ENCODE results near the gene KATNB1.
"Not testable (repeated sequence)": the region's sequence is repeated elsewhere in the genome, so short reads cannot be mapped to it uniquely, and the experiment has no call there.

KATNB1 gene

DNA sequence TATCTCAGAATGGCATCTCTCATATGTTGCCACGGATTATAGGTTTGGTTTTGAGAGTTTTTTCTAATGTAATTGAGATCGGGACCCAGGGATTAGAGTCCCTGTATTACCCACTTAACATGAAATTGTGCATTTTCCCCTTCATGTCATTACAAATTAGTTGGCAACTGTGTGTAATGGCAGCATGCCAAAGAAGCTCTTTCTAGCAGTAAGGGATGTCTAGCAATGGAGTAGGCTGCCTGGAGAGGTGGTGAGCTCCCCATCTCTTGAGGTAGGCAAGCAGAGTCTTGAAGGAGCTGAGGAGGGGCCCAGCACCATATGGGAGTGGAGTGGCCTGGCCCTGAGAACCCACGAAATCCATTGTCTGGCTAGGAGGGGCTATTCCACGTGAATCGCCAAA is 10.0 kb upstream of the KATNB1 start:
- Histone ChIP-seq H3K36me3 (ENCODE audit: control insufficient read depth in 2 of 2, insufficient read depth in 2 of 2, low read length in 2 of 2) (no peaks in the 10 kb centered on the region), H3K27me3 (ENCODE audit: control insufficient read depth in 2 of 2, insufficient read depth in 2 of 2, low read length in 2 of 2) (no peaks in the 10 kb centered on the region), H3K9me3 (ENCODE audit: control insufficient read depth in 2 of 2, low read length in 2 of 2) (no peaks in the 10 kb centered on the region), H3K4me1 (ENCODE audit: control insufficient read depth in 2 of 2, insufficient read depth in 2 of 2, low read length in 2 of 2) (no peaks in the 10 kb centered on the region), H3K9ac (ENCODE audit: low read depth in 1 of 2, low read length in 2 of 2) (no peak overlapping the region), H3K27ac (ENCODE audit: low read depth in 2 of 2, low read length in 2 of 2) (no peak overlapping the region), H3K4me3 (ENCODE audit: low read length in 2 of 2) (no peak overlapping the region)

- no peak overlapping the region for H3K4me3 ChIP-seq (ENCODE audit: low read length in 2 of 2)
- no peaks in the 10 kb centered on the region for H3K4me1 ChIP-seq (ENCODE audit: control insufficient read depth in 2 of 2, insufficient read depth in 2 of 2, low read length in 2 of 2)
- no peak overlapping the region for H3K27ac ChIP-seq (ENCODE audit: low read depth in 2 of 2, low read length in 2 of 2)
- H3K9me3 ChIP-seq (ENCODE audit: control insufficient read depth in 2 of 2, low read length in 2 of 2) = no peaks in the 10 kb centered on the region
- no peaks in the 10 kb centered on the region for H3K27me3 ChIP-seq (ENCODE audit: control insufficient read depth in 2 of 2, insufficient read depth in 2 of 2, low read length in 2 of 2)
- H3K9ac ChIP-seq (ENCODE audit: low read depth in 1 of 2, low read length in 2 of 2) = no peak overlapping the region
- no peaks in the 10 kb centered on the region for H3K36me3 ChIP-seq (ENCODE audit: control insufficient read depth in 2 of 2, insufficient read depth in 2 of 2, low read length in 2 of 2)
Measured at GRCh38 chr16:57725976-57726375, 9.6 kb upstream of the KATNB1 start.

DNA sequence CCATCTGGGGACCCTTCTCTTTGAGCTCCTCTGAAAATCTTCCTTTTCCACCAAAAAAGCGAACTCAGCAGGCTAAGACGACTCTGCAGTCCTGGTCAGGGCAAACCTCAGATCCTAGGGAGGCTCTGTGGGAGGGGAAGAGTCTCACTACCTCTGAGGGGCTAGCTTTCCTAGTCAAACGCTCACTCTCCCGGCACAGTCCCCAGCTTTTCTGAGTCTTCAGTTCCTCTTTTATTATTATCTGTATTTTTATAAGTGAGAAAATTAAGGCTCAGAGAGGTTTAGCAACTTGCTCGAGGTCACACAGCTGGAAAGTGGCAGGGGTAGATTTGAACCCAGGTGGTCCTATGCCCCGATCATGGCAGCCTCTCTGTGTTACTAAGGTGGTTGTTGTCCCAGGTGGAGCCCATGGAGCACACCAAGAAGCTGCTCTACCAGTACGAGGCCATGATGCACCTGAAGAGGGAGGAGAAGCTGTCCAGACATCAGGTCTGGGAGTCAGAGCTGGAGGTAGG is 9.1 kb upstream of the KATNB1 start:
- no peak overlapping the region for H3K27ac ChIP-seq (ENCODE audit: low read depth in 2 of 2, low read length in 2 of 2)
- H3K4me3 ChIP-seq (ENCODE audit: low read length in 2 of 2) = no peak overlapping the region
- no peaks in the 10 kb centered on the region for H3K27me3 ChIP-seq (ENCODE audit: control insufficient read depth in 2 of 2, insufficient read depth in 2 of 2, low read length in 2 of 2)
- H3K9ac ChIP-seq (ENCODE audit: low read depth in 1 of 2, low read length in 2 of 2) = no peak overlapping the region
- H3K9me3 ChIP-seq (ENCODE audit: control insufficient read depth in 2 of 2, low read length in 2 of 2) = no peaks in the 10 kb centered on the region
- H3K36me3 ChIP-seq (ENCODE audit: control insufficient read depth in 2 of 2, insufficient read depth in 2 of 2, low read length in 2 of 2) = no peaks in the 10 kb centered on the region
- no peaks in the 10 kb centered on the region for H3K4me1 ChIP-seq (ENCODE audit: control insufficient read depth in 2 of 2, insufficient read depth in 2 of 2, low read length in 2 of 2)

- Histone ChIP-seq H3K36me3 (ENCODE audit: control insufficient read depth in 2 of 2, insufficient read depth in 2 of 2, low read length in 2 of 2) (no peaks in the 10 kb centered on the region), H3K4me3 (ENCODE audit: low read length in 2 of 2) (no peak overlapping the region), H3K27ac (ENCODE audit: low read depth in 2 of 2, low read length in 2 of 2) (no peak overlapping the region), H3K9ac (ENCODE audit: low read depth in 1 of 2, low read length in 2 of 2) (no peak overlapping the region), H3K4me1 (ENCODE audit: control insufficient read depth in 2 of 2, insufficient read depth in 2 of 2, low read length in 2 of 2) (no peaks in the 10 kb centered on the region), H3K27me3 (ENCODE audit: control insufficient read depth in 2 of 2, insufficient read depth in 2 of 2, low read length in 2 of 2) (no peaks in the 10 kb centered on the region), H3K9me3 (ENCODE audit: control insufficient read depth in 2 of 2, low read length in 2 of 2) (no peaks in the 10 kb centered on the region)
Measured at GRCh38 chr16:57727610-57728009, 8.0 kb upstream of the KATNB1 start.

GRCh38 chr16:57728336-57729181 is 7.0 kb upstream of the KATNB1 start:
- H3K4me3 ChIP-seq (ENCODE audit: low read length in 2 of 2) = no peak overlapping the region
- H3K27me3 ChIP-seq (ENCODE audit: control insufficient read depth in 2 of 2, insufficient read depth in 2 of 2, low read length in 2 of 2) = no peaks in the 10 kb centered on the region
- no peaks in the 10 kb centered on the region for H3K36me3 ChIP-seq (ENCODE audit: control insufficient read depth in 2 of 2, insufficient read depth in 2 of 2, low read length in 2 of 2)
- no peak overlapping the region for H3K27ac ChIP-seq (ENCODE audit: low read depth in 2 of 2, low read length in 2 of 2)
- no peaks in the 10 kb centered on the region for H3K4me1 ChIP-seq (ENCODE audit: control insufficient read depth in 2 of 2, insufficient read depth in 2 of 2, low read length in 2 of 2)
- H3K9me3 ChIP-seq (ENCODE audit: control insufficient read depth in 2 of 2, low read length in 2 of 2) = no peaks in the 10 kb centered on the region
- H3K9ac ChIP-seq (ENCODE audit: low read depth in 1 of 2, low read length in 2 of 2) = no peak overlapping the region

GRCh38 chr16:57729182-57729484 is 6.4 kb upstream of the KATNB1 start:
- no peak overlapping the region for H3K9ac ChIP-seq (ENCODE audit: low read depth in 1 of 2, low read length in 2 of 2)
- H3K27ac ChIP-seq (ENCODE audit: low read depth in 2 of 2, low read length in 2 of 2) = no peak overlapping the region
- no peaks in the 10 kb centered on the region for H3K36me3 ChIP-seq (ENCODE audit: control insufficient read depth in 2 of 2, insufficient read depth in 2 of 2, low read length in 2 of 2)
- no peak overlapping the region for H3K4me3 ChIP-seq (ENCODE audit: low read length in 2 of 2)
- H3K9me3 ChIP-seq (ENCODE audit: control insufficient read depth in 2 of 2, low read length in 2 of 2) = no peaks in the 10 kb centered on the region
- peaks cover 0 to under 1% of the 10 kb centered on the region in 2 donors for H3K4me1 ChIP-seq (ENCODE audit: control insufficient read depth in 2 of 2, insufficient read depth in 2 of 2, low read length in 2 of 2)
- H3K27me3 ChIP-seq (ENCODE audit: control insufficient read depth in 2 of 2, insufficient read depth in 2 of 2, low read length in 2 of 2) = no peaks in the 10 kb centered on the region

- H3K4me1 ChIP-seq (ENCODE audit: control insufficient read depth in 2 of 2, insufficient read depth in 2 of 2, low read length in 2 of 2); H3K9me3 ChIP-seq (ENCODE audit: control insufficient read depth in 2 of 2, low read length in 2 of 2); H3K27ac ChIP-seq (ENCODE audit: low read depth in 2 of 2, low read length in 2 of 2); H3K9ac ChIP-seq (ENCODE audit: low read depth in 1 of 2, low read length in 2 of 2); H3K36me3 ChIP-seq (ENCODE audit: control insufficient read depth in 2 of 2, insufficient read depth in 2 of 2, low read length in 2 of 2); H3K27me3 ChIP-seq (ENCODE audit: control insufficient read depth in 2 of 2, insufficient read depth in 2 of 2, low read length in 2 of 2); H3K4me3 ChIP-seq (ENCODE audit: low read length in 2 of 2): not testable (repeated sequence)
Measured at GRCh38 chr16:57729852-57730251, 5.7 kb upstream of the KATNB1 start.

DNA sequence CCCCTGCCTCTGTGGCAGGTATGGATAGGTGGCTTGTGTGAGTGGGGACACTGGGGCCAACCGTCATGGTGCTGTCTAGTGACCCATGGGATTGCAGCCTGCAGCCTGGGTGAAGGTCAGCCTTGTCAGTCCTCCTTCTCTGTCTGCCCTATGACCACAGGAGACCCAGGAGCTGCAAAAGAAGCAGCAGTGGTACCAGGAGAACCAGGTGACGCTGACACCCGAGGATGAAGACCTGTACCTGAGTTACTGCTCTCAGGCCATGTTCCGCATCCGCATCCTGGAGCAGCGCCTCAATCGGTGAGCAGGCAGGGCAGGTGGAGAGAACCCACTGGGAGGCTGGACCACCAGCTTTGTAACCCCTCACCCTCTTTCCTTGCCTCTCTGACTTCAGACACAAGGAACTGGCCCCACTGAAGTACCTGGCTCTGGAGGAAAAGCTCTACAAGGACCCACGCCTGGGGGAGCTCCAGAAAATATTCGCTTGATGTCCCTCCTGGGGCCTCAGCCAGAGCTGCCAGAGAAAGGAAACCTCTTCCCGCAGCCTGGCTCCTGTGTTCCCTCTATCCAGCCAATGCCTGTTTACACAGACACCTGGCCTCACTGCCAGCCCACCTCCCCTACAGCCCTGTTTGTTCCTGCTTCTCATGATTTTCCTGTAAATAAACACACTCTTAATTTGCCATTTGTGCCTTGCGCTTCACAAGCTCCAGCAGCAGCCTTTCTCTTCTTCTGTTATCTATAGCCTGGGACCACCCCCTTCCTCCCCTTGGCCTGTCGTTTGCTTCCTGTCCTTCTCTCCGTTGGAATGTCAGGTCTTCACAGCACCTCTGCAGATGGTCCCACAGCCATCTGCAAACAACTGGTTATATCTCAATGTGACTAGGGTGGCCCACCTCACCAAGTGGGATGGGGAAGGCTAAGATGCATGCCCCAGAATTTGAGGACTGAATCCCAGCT is 4.5 kb upstream of the KATNB1 start:
- no peaks in the 10 kb centered on the region for H3K27me3 ChIP-seq (ENCODE audit: control insufficient read depth in 2 of 2, insufficient read depth in 2 of 2, low read length in 2 of 2)
- H3K36me3 ChIP-seq (ENCODE audit: control insufficient read depth in 2 of 2, insufficient read depth in 2 of 2, low read length in 2 of 2) = no peaks in the 10 kb centered on the region
- no peak overlapping the region for H3K4me3 ChIP-seq (ENCODE audit: low read length in 2 of 2)
- H3K27ac ChIP-seq (ENCODE audit: low read depth in 2 of 2, low read length in 2 of 2) = no peak overlapping the region
- no peaks in the 10 kb centered on the region for H3K9me3 ChIP-seq (ENCODE audit: control insufficient read depth in 2 of 2, low read length in 2 of 2)
- peaks cover 6 to 9% of the 10 kb centered on the region in 2 donors for H3K4me1 ChIP-seq (ENCODE audit: control insufficient read depth in 2 of 2, insufficient read depth in 2 of 2, low read length in 2 of 2)
- no peak overlapping the region for H3K9ac ChIP-seq (ENCODE audit: low read depth in 1 of 2, low read length in 2 of 2)

- H3K9me3 ChIP-seq (ENCODE audit: control insufficient read depth in 2 of 2, low read length in 2 of 2) = no peaks in the 10 kb centered on the region
- no peaks in the 10 kb centered on the region for H3K27me3 ChIP-seq (ENCODE audit: control insufficient read depth in 2 of 2, insufficient read depth in 2 of 2, low read length in 2 of 2)
- no peaks in the 10 kb centered on the region for H3K36me3 ChIP-seq (ENCODE audit: control insufficient read depth in 2 of 2, insufficient read depth in 2 of 2, low read length in 2 of 2)
- no peak overlapping the region for H3K4me3 ChIP-seq (ENCODE audit: low read length in 2 of 2)
- H3K27ac ChIP-seq (ENCODE audit: low read depth in 2 of 2, low read length in 2 of 2) = no peak overlapping the region
- H3K4me1 ChIP-seq (ENCODE audit: control insufficient read depth in 2 of 2, insufficient read depth in 2 of 2, low read length in 2 of 2) = peaks cover 15 to 18% of the 10 kb centered on the region in 2 donors
- no peak overlapping the region for H3K9ac ChIP-seq (ENCODE audit: low read depth in 1 of 2, low read length in 2 of 2)
Measured at GRCh38 chr16:57732037-57732436, 3.5 kb upstream of the KATNB1 start.

DNA sequence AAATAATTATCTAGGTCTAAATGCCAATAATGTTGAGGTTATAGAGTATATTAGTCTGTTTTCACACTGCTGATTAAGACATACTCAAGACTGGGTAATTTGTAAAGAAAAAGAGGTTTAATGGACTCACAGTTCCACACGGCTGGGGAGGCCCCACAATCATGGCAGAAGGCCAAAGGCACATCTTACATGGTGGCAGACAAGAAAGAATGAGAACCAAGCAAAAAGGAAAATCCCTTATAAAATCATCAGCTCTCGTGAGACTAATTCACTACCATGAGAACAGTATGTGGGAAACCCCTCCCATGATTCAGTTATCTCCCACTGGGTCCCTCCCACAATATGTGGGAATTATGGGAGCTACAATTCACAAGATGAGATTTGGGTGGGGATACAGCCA is 2.9 kb upstream of the KATNB1 start:
- Histone ChIP-seq H3K4me3 (ENCODE audit: low read length in 2 of 2) (no peak overlapping the region), H3K27ac (ENCODE audit: low read depth in 2 of 2, low read length in 2 of 2) (no peak overlapping the region), H3K36me3 (ENCODE audit: control insufficient read depth in 2 of 2, insufficient read depth in 2 of 2, low read length in 2 of 2) (no peaks in the 10 kb centered on the region), H3K27me3 (ENCODE audit: control insufficient read depth in 2 of 2, insufficient read depth in 2 of 2, low read length in 2 of 2) (no peaks in the 10 kb centered on the region), H3K9ac (ENCODE audit: low read depth in 1 of 2, low read length in 2 of 2) (no peak overlapping the region), H3K4me1 (ENCODE audit: control insufficient read depth in 2 of 2, insufficient read depth in 2 of 2, low read length in 2 of 2) (peaks cover 16 to 22% of the 10 kb centered on the region in 2 donors), H3K9me3 (ENCODE audit: control insufficient read depth in 2 of 2, low read length in 2 of 2) (no peaks in the 10 kb centered on the region)

Data from mucosa of rectum (tissue), 2 donors.